ENCODE measurements around the gene DPAGT1. TPM values are rescaled to one million over a fixed set of nuclear protein-coding genes. Genes with fewer than 3 reads are reported as not detected.

The DPAGT1 gene
- total RNA-seq, result 10 to 100 TPM; 12.6 to 47.9 (median 19.6) TPM

DNA sequence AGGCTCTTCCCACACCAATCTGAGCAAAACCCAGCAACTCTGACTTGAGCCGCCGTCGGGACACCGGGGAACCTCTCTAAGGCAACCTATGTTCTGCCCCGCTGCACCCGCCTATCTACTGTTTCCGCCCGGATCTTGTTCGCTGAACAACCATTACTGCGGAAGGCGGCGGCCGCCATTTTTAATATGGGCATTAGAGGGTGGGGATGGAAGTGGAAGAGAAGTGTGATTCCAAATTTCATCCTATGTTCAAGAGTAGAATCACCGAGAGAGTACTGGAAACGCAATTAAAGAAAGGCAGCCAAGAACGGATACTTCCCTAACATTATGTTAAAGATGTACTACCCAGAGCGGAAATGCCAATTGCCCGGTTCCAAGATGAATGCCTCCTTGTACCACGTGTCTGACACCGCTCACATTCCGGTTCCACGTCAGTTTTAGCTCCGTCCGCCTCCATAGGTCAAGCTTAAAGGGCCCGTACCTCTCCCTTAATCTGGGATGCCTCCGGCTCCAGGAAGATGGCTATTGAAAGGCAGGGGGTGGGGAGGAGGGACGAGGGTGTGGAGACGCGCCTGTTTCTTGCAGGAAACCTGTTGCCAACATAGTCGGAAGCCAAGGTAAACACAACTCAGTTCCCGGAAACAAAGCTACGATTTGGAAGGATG lies at the start of gene DPAGT1:
TSS of gene DPAGT1 (minus strand) at position 95 of the 665 bp plus-strand sequence. CDS start 198 bp downstream, outside the sequence.
- TF ChIP-seq, protein P1, sequence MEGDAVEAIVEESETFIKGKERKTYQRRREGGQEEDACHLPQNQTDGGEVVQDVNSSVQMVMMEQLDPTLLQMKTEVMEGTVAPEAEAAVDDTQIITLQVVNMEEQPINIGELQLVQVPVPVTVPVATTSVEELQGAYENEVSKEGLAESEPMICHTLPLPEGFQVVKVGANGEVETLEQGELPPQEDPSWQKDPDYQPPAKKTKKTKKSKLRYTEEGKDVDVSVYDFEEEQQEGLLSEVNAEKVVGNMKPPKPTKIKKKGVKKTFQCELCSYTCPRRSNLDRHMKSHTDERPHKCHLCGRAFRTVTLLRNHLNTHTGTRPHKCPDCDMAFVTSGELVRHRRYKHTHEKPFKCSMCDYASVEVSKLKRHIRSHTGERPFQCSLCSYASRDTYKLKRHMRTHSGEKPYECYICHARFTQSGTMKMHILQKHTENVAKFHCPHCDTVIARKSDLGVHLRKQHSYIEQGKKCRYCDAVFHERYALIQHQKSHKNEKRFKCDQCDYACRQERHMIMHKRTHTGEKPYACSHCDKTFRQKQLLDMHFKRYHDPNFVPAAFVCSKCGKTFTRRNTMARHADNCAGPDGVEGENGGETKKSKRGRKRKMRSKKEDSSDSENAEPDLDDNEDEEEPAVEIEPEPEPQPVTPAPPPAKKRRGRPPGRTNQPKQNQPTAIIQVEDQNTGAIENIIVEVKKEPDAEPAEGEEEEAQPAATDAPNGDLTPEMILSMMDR (IDR thresholded peaks at IDR 0.05; ENCODE audit: low read depth), result no peak

DNA sequence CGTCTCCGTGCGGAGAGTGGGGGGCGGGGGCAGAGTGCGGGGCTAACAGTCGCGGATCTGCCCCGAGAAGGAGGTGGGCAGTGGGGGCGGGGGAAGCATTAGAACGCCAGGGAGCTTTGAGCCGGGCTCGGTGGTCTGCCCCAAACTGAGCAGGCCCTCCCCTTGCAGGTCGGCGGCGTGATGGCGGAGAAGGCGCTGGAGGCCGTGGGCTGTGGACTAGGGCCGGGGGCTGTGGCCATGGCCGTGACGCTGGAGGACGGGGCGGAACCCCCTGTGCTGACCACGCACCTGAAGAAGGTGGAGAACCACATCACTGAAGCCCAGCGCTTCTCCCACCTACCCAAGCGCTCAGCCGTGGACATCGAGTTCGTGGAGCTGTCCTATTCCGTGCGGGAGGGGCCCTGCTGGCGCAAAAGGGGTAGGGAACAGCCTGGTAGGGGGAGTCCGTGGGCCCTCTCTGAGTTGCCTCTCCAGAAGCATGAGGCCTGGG lies 48.2 kb upstream of the DPAGT1 start:
- TF ChIP-seq, protein P1 (IDR thresholded peaks at IDR 0.05; ENCODE audit: low read depth), result no peak

DNA sequence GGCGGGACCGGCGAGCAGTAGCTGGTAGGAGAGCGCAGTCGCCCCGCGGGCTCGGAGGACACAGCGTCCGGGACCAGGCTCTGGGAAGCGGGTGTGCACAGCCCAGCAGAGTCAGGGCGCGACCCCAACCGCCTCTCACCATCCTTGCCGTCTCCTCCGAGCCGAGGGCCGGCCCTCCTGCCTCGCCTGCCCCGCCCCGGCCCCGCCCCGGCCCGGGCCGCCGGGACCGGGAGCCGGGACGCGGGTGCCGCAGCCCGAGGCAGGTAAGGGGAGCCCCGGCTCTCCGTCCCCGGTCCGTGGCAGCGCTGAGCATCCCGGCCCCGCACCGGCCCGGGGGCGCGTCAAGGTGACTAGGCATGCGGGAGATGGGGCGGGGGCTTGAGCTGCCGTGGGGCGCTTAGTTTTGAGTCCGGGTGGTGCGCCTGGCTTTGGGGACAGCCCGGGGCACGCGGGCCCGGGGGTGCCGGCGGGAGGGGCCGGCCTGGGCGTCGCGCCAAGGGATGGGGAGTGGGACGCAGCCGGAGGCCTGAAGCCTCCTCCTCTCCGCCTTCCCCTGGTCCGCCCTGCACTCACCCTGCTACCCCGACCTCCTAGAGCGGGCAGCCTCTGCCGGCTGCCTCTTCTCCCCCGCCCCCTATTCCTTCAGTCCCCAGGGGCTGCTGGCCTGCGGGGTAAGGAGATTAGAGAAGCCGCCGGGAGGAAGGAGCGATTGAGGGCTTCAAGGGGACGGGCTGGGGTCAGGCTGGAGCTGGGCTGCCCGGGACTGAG lies 47.5 kb upstream of the DPAGT1 start, which contains the start of gene ABCG4:
TSS of gene ABCG4 (plus strand) at position 35 of the 768 bp plus-strand sequence. CDS start 914 bp downstream, outside the sequence.
- TF ChIP-seq, protein P1 (IDR thresholded peaks at IDR 0.05; ENCODE audit: low read depth), result no peak

- TF ChIP-seq, protein P1 (IDR thresholded peaks at IDR 0.05; ENCODE audit: low read depth), result no peak
These were observed 47.0 kb upstream of the DPAGT1 start for GRCh38 chr11:119148720-119149017.

DNA sequence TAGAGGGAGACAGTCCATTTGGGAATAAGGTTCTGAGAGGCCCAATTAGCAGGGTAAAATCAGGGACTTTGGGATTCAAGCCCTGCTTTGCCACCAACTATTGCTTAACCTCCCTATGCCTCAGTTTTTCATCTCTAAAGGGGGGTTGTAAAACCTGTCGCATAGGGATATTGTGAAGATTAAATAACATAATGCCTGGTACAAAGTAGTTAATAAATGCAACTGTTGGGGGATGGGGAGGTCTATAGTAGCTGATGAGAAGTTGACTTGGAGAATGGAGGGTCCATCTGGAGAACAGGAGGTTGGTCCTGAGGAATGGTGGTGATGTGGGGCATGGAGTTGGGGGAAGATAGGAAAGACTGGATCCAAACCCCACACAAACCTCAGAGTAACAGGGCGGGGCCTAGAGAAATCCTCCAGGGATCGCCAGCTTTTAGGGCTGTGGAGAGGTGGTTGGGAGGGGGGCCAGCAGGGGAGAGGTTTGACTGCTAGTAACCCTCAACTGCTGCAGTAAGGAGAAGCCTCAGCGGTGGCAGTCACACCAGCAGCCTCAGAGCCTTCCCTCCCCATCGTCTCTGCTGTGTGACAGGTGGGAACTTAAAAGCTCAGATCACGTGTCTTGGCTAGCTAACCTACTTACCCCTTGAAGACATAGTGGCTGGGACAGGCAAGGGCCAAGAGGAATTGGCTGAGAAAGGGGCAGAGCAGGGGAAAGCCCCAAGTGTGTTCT lies 46.1 kb upstream of the DPAGT1 start:
- TF ChIP-seq, protein P1 (IDR thresholded peaks at IDR 0.05; ENCODE audit: low read depth), result no peak

- TF ChIP-seq, protein P1 (IDR thresholded peaks at IDR 0.05; ENCODE audit: low read depth), result no peak
These were observed 43.9 kb upstream of the DPAGT1 start for GRCh38 chr11:119145551-119145950.
